ENCODE data around the gene PDAP1. TPM values are rescaled to one million over a fixed set of nuclear protein-coding genes. Genes with fewer than 3 reads are reported as not detected.
"Not testable (repeated sequence)": the region's sequence is repeated elsewhere in the genome, so short reads cannot be mapped to it uniquely, and the experiment has no call there.

The PDAP1 gene
- total RNA-seq, 1 experiment from 2014 or later = 200 TPM

DNA sequence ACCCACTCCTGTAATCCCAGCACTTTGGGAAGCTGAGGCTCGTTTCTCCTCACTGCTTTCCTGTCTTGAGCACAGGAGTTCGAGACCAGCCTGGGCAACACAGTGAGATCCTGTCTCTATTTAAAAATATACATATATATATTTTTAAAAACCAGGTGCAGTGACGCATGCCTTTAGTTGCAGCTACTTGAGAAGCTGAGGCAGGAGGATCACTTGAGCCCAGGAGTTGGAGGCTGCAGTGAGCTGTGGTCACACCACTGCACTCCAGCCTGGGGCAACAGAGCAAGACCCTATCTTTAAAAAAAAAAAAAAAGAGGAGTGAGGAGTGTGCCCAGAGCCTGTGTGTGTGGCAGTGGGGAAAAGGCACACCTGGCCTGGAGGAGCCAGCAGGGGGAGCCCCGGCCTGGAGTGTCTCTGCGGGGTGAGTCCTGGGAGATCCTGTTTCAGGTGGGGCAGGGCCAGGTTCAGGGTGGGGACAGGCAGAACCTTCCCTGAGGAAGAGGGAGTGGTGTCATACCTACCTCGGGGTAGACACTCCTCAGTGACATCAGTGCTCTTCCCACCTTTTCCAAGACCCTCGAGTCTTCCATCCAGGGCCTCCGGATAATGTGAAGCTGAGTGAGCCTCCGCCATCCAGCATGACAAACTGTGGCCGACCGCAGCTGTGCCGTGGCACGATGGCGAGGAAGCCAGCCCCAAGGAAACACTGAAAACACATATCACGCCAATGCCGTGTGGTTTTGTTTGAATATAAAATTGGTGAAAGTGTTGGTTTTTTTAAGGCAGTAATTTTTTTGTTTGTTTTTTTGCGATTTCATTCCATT is 42.9 kb downstream of the PDAP1 start:
- POLR2A ChIA-PET = interaction anchor here (0.7 kb wide), 1 partner anchor 14 kb away, joined by 3 read pairs; no protein-coding TSS in a partner anchor
- no TSS peak for BruUV-seq (replicated peaks)
- TF ChIP-seq CTCF (IDR thresholded peaks at IDR 0.05; ENCODE audit: unreplicated experiment) = peak; percentile 62
- peaks cover 67% of the 10 kb centered on the region for H3K36me3 Mint-ChIP-seq (ENCODE audit: insufficient read depth, unreplicated experiment)
- peak overlapping the region; percentile 79 for H3K27ac Mint-ChIP-seq (ENCODE audit: low read depth, unreplicated experiment)
- peaks cover 5% of the 10 kb centered on the region for H3K4me1 Mint-ChIP-seq (ENCODE audit: insufficient read depth, unreplicated experiment)
- CTCF ChIA-PET = interaction anchor here (0.6 to 1.5 kb wide), 19 partner anchors 8 to 488 kb away, joined by 3 to 7 read pairs (median 3); partner anchors contain the start of genes ARPC1A and BUD31
- no peak overlapping the region for H3K4me3 Mint-ChIP-seq (ENCODE audit: unreplicated experiment)
- peak; percentile 59 for DNase-seq (ENCODE audit: unreplicated experiment)
- no peaks in the 10 kb centered on the region for H3K27me3 Mint-ChIP-seq (ENCODE audit: insufficient read depth, unreplicated experiment)
- H3K9me3 Mint-ChIP-seq (ENCODE audit: unreplicated experiment) = no peaks in the 10 kb centered on the region
- intact Hi-C loops (cut with micrococcal nuclease) = loop anchor here (1.0 kb wide), 1 partner anchor 50 kb away; no protein-coding TSS in a partner anchor

DNA sequence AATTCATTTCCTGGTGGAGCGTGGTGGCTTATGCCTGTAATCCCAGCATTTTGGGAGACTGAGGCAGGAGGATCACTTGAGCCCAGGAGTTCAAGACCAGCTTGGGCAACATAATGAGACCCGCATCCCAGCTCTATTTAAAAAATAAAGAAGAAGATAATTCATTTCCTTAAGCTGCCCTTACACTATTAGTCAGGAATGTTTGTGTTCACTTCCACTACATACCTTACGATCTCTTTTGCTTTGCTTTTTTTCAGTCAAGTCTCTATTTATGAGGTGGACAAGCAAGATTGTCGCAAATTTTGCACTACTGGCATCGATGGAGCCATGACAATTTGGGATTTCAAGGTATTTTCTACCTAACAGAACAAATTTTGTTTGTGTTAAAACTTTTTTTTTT is 45.1 kb downstream of the PDAP1 start:
- CTCF ChIA-PET = interaction anchor here (2.2 kb wide), 1 partner anchor 11 kb away, joined by 6 read pairs; no protein-coding TSS in a partner anchor
- H3K27ac Mint-ChIP-seq (ENCODE audit: low read depth, unreplicated experiment) = no peak overlapping the region
- no TSS peak for BruUV-seq (replicated peaks)

DNA sequence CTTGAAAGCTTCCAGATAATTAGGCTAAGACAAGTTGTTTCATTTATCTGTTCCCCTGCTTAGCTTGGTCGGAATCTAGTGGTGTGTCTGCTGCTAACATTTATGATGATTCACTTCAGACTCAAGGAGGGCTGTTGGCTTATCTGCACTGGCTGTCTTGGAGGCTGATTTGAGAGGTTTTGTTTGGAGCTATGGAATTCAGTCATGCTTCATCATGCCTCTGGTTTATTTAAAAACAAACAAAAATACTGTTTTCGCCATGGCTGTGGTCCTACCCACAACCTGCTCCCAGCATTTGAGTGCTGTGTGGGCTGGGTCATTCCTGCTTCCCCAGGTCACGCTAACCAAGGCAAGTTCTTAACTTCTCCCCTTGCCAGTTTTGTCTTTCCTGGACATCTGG is 45.6 kb downstream of the PDAP1 start:
- no peak for TF ChIP-seq CTCF (IDR thresholded peaks at IDR 0.05; ENCODE audit: unreplicated experiment)
- BruUV-seq (replicated peaks) = no TSS peak
- no peaks in the 10 kb centered on the region for H3K27me3 Mint-ChIP-seq (ENCODE audit: insufficient read depth, unreplicated experiment)
- no peaks in the 10 kb centered on the region for H3K9me3 Mint-ChIP-seq (ENCODE audit: unreplicated experiment)
- no peaks in the 10 kb centered on the region for H3K4me1 Mint-ChIP-seq (ENCODE audit: insufficient read depth, unreplicated experiment)
- ChIA-PET POLR2A (interaction anchor here (0.6 to 1.5 kb wide), 3 partner anchors 29 to 151 kb away, joined by 3 to 5 read pairs (median 3); partner anchors contain the start of genes BUD31 and PDAP1), CTCF (interaction anchor here (0.6 to 2.2 kb wide), 2 partner anchors 10 to 55 kb away, joined by 3 to 6 read pairs; no protein-coding TSS in a partner anchor)
- intact Hi-C loops (cut with micrococcal nuclease) = no loop called here
- H3K27ac Mint-ChIP-seq (ENCODE audit: low read depth, unreplicated experiment) = no peak overlapping the region
- no peak for DNase-seq (ENCODE audit: unreplicated experiment)
- no peak overlapping the region for H3K4me3 Mint-ChIP-seq (ENCODE audit: unreplicated experiment)
- H3K36me3 Mint-ChIP-seq (ENCODE audit: insufficient read depth, unreplicated experiment) = peaks cover 88% of the 10 kb centered on the region

More for the DNA sequence above, 45.1 kb downstream of the PDAP1 start:
- H3K36me3 Mint-ChIP-seq (ENCODE audit: insufficient read depth, unreplicated experiment) = peaks cover 85% of the 10 kb centered on the region
- no peaks in the 10 kb centered on the region for H3K27me3 Mint-ChIP-seq (ENCODE audit: insufficient read depth, unreplicated experiment)
- H3K9me3 Mint-ChIP-seq (ENCODE audit: unreplicated experiment) = no peaks in the 10 kb centered on the region
- DNase-seq (ENCODE audit: unreplicated experiment) = no peak
- intact Hi-C loops (cut with micrococcal nuclease) = no loop called here
- no peak for TF ChIP-seq CTCF (IDR thresholded peaks at IDR 0.05; ENCODE audit: unreplicated experiment)
- H3K4me1 Mint-ChIP-seq (ENCODE audit: insufficient read depth, unreplicated experiment) = no peaks in the 10 kb centered on the region
- no peak overlapping the region for H3K4me3 Mint-ChIP-seq (ENCODE audit: unreplicated experiment)
- POLR2A ChIA-PET = interaction anchor here (1.5 kb wide), 1 partner anchor 45 kb away, joined by 5 read pairs; the partner anchor contains the start of genes BUD31 and PDAP1

GRCh38 chr7:99359465-99360154 is 48.8 kb downstream of the PDAP1 start:
- H3K9me3 Mint-ChIP-seq (ENCODE audit: unreplicated experiment) = no peaks in the 10 kb centered on the region
- peaks cover 98% of the 10 kb centered on the region for H3K36me3 Mint-ChIP-seq (ENCODE audit: insufficient read depth, unreplicated experiment)
- ChIA-PET POLR2A (interaction anchor here (1.1 kb wide), 1 partner anchor 9 kb away, joined by 4 read pairs; no protein-coding TSS in a partner anchor), CTCF (interaction anchor here (0.5 to 1.3 kb wide), 3 partner anchors 12 to 774 kb away, joined by 3 read pairs; no protein-coding TSS in a partner anchor)
- H3K27ac Mint-ChIP-seq (ENCODE audit: low read depth, unreplicated experiment) = no peak overlapping the region
- no TSS peak for BruUV-seq (replicated peaks)
- no peaks in the 10 kb centered on the region for H3K4me1 Mint-ChIP-seq (ENCODE audit: insufficient read depth, unreplicated experiment)
- no peak overlapping the region for H3K4me3 Mint-ChIP-seq (ENCODE audit: unreplicated experiment)
- no peak for DNase-seq (ENCODE audit: unreplicated experiment)
- TF ChIP-seq CTCF (IDR thresholded peaks at IDR 0.05; ENCODE audit: unreplicated experiment) = no peak
- no peaks in the 10 kb centered on the region for H3K27me3 Mint-ChIP-seq (ENCODE audit: insufficient read depth, unreplicated experiment)
- intact Hi-C loops (cut with micrococcal nuclease) = no loop called here

DNA sequence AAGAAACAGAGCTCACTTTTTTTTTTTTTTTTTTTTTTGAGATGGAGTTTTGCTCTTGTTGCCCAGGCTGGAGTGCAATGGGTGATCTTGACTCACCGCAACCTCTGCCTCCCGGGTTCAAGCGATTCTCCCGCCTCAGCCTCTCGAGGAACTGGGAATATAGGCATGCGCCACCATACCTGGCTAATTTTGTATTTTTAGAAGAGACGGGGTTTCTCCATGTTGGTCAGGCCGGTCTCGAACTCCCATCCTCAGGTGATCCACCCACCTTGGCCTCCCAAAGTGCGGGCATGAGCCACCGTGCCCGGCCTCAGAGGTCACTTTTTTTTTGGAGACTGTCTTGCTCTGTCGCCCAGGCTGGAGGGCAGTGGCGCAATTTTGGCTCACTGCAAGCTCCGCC is 49.9 kb downstream of the PDAP1 start:
- DNase-seq (ENCODE audit: unreplicated experiment); H3K27ac Mint-ChIP-seq (ENCODE audit: low read depth, unreplicated experiment); POLR2A ChIA-PET; intact Hi-C loops (cut with micrococcal nuclease); H3K4me3 Mint-ChIP-seq (ENCODE audit: unreplicated experiment); H3K4me1 Mint-ChIP-seq (ENCODE audit: insufficient read depth, unreplicated experiment); H3K9me3 Mint-ChIP-seq (ENCODE audit: unreplicated experiment); BruUV-seq (replicated peaks); H3K27me3 Mint-ChIP-seq (ENCODE audit: insufficient read depth, unreplicated experiment): not testable (repeated sequence)
- CTCF ChIA-PET = interaction anchor here (1.0 kb wide), 1 partner anchor 11 kb away, joined by 3 read pairs; no protein-coding TSS in a partner anchor
- peaks cover 98% of the 10 kb centered on the region for H3K36me3 Mint-ChIP-seq (ENCODE audit: insufficient read depth, unreplicated experiment)
